ENCODE results near the gene TBC1D14. TPM values are rescaled to one million over a fixed set of nuclear protein-coding genes. Genes with fewer than 3 reads are reported as not detected.

TBC1D14 gene
- total RNA-seq, 1 experiment from 2014 or later, result 36.3 TPM

DNA sequence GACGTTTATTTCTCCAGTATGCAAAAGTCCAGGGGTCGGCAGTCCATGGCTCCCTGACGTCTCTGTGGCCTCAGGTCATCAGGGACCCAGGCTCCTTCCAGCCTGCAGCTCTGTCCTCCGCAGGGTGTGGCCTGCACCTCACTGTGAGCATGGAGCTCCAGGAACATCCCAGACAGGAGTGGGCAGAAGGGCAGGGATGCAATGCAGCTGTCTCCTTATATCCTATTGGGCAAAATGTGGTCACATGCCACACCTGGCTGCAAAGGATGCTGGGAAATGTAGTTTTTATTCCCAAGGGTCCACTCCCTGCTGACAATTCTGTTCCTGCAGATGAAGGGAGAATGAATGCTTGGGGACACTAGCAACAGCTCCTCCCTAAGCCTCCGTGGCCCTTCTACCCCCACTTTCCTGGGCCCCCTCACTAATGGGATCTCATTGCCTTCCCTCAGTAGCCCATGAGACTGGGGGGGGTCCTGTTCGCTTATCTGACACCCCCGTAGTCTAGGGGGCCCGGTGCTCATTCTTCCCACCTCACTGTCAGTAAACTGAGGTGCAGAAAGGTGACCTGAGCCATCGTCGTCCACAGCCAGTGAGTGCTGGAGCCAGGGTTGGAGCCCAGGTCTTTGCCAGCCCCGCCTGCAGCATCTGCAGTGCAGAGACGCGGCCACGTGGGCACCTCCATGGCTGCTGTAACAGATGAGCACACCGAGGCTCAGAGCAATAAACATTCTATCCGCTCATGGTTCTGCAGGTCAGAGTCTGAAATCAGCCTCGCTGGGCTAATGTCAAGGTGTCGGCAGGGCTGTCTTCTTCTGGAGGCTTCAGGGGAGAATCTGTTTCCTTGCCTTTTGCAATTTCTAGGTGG is 164.1 kb downstream of the TBC1D14 start:
- DNase-seq (ENCODE audit: low read depth, low spot score), result peak; percentile 27
- intact Hi-C loops (cut with micrococcal nuclease; ENCODE audit: unreplicated experiment), result no loop called here
- ChIA-PET CTCF (interaction anchor here (0.6 kb wide), 1 partner anchor 637 kb away, joined by 4 read pairs; no protein-coding TSS in a partner anchor), POLR2A (no interaction called here)
- TF ChIP-seq TCF7L2 (IDR thresholded peaks at IDR 0.05; ENCODE audit: low read depth, low read length) (no peak), POLR2AphosphoS5 (IDR thresholded peaks at IDR 0.05; ENCODE audit: low read depth, low read length) (no peak), SIN3A (IDR thresholded peaks at IDR 0.05; ENCODE audit: borderline replicate concordance, insufficient read depth, low read depth, low read length) (no peak)
- TF ChIP-seq, protein P1, sequence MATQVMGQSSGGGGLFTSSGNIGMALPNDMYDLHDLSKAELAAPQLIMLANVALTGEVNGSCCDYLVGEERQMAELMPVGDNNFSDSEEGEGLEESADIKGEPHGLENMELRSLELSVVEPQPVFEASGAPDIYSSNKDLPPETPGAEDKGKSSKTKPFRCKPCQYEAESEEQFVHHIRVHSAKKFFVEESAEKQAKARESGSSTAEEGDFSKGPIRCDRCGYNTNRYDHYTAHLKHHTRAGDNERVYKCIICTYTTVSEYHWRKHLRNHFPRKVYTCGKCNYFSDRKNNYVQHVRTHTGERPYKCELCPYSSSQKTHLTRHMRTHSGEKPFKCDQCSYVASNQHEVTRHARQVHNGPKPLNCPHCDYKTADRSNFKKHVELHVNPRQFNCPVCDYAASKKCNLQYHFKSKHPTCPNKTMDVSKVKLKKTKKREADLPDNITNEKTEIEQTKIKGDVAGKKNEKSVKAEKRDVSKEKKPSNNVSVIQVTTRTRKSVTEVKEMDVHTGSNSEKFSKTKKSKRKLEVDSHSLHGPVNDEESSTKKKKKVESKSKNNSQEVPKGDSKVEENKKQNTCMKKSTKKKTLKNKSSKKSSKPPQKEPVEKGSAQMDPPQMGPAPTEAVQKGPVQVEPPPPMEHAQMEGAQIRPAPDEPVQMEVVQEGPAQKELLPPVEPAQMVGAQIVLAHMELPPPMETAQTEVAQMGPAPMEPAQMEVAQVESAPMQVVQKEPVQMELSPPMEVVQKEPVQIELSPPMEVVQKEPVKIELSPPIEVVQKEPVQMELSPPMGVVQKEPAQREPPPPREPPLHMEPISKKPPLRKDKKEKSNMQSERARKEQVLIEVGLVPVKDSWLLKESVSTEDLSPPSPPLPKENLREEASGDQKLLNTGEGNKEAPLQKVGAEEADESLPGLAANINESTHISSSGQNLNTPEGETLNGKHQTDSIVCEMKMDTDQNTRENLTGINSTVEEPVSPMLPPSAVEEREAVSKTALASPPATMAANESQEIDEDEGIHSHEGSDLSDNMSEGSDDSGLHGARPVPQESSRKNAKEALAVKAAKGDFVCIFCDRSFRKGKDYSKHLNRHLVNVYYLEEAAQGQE (IDR thresholded peaks at IDR 0.05; ENCODE audit: insufficient read depth in 1 of 2, low read depth in 2 of 2, low read length in 1 of 2), result no peak
- TF ChIP-seq, protein P2, sequence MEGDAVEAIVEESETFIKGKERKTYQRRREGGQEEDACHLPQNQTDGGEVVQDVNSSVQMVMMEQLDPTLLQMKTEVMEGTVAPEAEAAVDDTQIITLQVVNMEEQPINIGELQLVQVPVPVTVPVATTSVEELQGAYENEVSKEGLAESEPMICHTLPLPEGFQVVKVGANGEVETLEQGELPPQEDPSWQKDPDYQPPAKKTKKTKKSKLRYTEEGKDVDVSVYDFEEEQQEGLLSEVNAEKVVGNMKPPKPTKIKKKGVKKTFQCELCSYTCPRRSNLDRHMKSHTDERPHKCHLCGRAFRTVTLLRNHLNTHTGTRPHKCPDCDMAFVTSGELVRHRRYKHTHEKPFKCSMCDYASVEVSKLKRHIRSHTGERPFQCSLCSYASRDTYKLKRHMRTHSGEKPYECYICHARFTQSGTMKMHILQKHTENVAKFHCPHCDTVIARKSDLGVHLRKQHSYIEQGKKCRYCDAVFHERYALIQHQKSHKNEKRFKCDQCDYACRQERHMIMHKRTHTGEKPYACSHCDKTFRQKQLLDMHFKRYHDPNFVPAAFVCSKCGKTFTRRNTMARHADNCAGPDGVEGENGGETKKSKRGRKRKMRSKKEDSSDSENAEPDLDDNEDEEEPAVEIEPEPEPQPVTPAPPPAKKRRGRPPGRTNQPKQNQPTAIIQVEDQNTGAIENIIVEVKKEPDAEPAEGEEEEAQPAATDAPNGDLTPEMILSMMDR (IDR thresholded peaks at IDR 0.05), result no peak
- in situ Hi-C loops (cut with HindIII; ENCODE audit: low pct_unique_long_range_greater_than_20kb, low sequenced_read_pairs), result no loop called here
- no peak overlapping the region for H3K27ac ChIP-seq (ENCODE audit: low read length)
- peak; percentile 60 for ATAC-seq
- H3K4me3 ChIP-seq (ENCODE audit: low read depth in 2 of 2, low read length in 2 of 2), result no peak overlapping the region
- no peaks in the 10 kb centered on the region for H3K27me3 ChIP-seq (ENCODE audit: control insufficient read depth, insufficient read depth, low read length)
- no peaks in the 10 kb centered on the region for H3K9me3 ChIP-seq (ENCODE audit: control insufficient read depth, insufficient read depth, low read depth, low read length)
- no TSS peak for BruUV-seq (replicated peaks)
- no peaks in the 10 kb centered on the region for H3K36me3 ChIP-seq (ENCODE audit: control insufficient read depth, insufficient read depth, low read length)
- H3K4me1 ChIP-seq (ENCODE audit: control insufficient read depth, insufficient read depth, low read length), result no peaks in the 10 kb centered on the region

DNA sequence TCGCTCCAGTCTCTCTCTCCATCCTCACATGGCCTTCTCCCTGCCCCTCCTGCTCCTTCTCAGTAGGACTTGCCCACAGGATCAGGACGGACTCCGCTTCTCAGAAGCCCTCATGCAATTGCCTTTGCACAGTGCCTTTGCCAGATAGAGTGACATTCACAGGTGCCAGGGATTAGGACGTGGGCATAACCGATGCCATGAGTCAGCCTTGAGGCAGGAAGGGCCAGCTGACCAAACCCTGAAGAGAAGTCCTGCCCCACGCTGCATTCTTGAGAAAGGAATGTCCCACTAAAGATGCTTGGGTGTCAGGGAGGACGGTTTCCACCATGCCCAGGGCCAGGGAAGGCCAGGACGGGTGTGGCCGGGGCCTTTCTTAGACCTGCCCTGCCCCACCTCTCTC is 164.8 kb downstream of the TBC1D14 start:
- intact Hi-C loops (cut with micrococcal nuclease; ENCODE audit: unreplicated experiment), result no loop called here
- in situ Hi-C loops (cut with HindIII; ENCODE audit: low pct_unique_long_range_greater_than_20kb, low sequenced_read_pairs), result no loop called here
- Histone ChIP-seq H3K4me3 (ENCODE audit: low read depth in 2 of 2, low read length in 2 of 2) (no peak overlapping the region), H3K27me3 (ENCODE audit: control insufficient read depth, insufficient read depth, low read length) (no peaks in the 10 kb centered on the region), H3K36me3 (ENCODE audit: control insufficient read depth, insufficient read depth, low read length) (no peaks in the 10 kb centered on the region), H3K27ac (ENCODE audit: low read length) (no peak overlapping the region), H3K9me3 (ENCODE audit: control insufficient read depth, insufficient read depth, low read depth, low read length) (no peaks in the 10 kb centered on the region), H3K4me1 (ENCODE audit: control insufficient read depth, insufficient read depth, low read length) (no peaks in the 10 kb centered on the region)
- CTCF ChIA-PET, result interaction anchor here (0.6 kb wide), 1 partner anchor 189 kb away, joined by 3 read pairs; no protein-coding TSS in a partner anchor
- BruUV-seq (replicated peaks), result no TSS peak
- no peak for ATAC-seq
- TF ChIP-seq SIN3A (IDR thresholded peaks at IDR 0.05; ENCODE audit: borderline replicate concordance, insufficient read depth, low read depth, low read length) (no peak), POLR2AphosphoS5 (IDR thresholded peaks at IDR 0.05; ENCODE audit: low read depth, low read length) (no peak), TCF7L2 (IDR thresholded peaks at IDR 0.05; ENCODE audit: low read depth, low read length) (no peak)
- TF ChIP-seq, protein P2 (IDR thresholded peaks at IDR 0.05), result no peak
- TF ChIP-seq, protein P1 (IDR thresholded peaks at IDR 0.05; ENCODE audit: insufficient read depth in 1 of 2, low read depth in 2 of 2, low read length in 1 of 2), result no peak
- POLR2A ChIA-PET, result no interaction called here
- DNase-seq (ENCODE audit: low read depth, low spot score), result no peak
